HPDE6-E6E7 (cell line): ENCODE data around the gene OTOF.

Experiments used
- DNase-seq: peaks from one replicate; pipeline ENCODE4 v3.0.0; 2011; ENCODE audit warnings: missing footprints; ENCODE audit errors: extremely low spot score

The OTOF gene

GRCh38 chr2:26465981-26466471 lies 11.9 kb downstream of the OTOF start:
- DNase-seq = no peak

GRCh38 chr2:26465266-26465925 lies 12.5 kb downstream of the OTOF start:
- DNase-seq = no peak

- DNase-seq = no peak
Observed at GRCh38 chr2:26464390-26465265, 13.3 kb downstream of the OTOF start.

- DNase-seq = no peak
Observed at GRCh38 chr2:26463244-26464192, 14.4 kb downstream of the OTOF start.

- DNase-seq = peak; percentile 42
Observed at GRCh38 chr2:26462511-26463243, 15.2 kb downstream of the OTOF start.

DNA sequence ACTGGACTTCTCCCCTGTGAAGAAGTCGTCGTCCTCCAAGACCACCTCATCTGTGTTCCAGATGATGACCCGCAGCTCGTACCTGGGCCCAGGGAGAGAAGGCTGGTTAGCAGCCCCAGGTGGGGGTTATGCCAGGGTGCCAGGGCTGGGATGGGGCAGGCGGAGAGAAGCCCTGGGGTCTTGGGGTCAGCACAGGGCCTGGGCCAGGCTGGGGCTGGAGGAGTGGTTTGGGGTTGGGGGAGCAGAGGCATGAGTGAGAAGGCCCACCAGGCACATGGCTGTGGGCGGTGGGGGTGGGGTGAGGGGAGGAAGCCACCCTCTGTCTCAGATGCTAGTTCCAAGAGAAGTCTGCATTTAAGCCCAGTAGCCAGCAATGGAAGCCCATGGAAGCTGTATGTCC lies 15.8 kb downstream of the OTOF start:
- no peak for DNase-seq

DNA sequence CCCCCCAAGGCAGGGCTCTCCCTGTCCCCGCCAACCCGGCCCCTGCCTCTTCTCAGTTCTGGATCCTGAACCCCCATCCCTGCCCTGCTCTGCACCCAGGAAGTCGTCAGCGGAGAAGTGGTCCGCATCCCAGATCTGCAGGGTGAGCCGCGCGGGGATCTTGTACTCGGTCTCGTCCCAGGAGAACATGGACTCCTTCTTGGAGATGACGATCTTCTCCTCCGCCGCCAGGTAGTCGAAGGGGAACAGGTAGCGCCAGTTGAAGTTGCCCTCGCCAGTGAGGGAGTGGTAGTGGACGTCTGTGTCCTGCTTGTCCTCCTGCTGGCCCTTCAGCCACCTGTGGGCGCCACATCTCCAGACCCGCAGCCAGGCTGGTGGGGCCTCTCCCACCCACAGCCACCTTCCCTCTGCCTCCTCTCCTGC lies 16.3 kb downstream of the OTOF start:
- no peak for DNase-seq

DNA sequence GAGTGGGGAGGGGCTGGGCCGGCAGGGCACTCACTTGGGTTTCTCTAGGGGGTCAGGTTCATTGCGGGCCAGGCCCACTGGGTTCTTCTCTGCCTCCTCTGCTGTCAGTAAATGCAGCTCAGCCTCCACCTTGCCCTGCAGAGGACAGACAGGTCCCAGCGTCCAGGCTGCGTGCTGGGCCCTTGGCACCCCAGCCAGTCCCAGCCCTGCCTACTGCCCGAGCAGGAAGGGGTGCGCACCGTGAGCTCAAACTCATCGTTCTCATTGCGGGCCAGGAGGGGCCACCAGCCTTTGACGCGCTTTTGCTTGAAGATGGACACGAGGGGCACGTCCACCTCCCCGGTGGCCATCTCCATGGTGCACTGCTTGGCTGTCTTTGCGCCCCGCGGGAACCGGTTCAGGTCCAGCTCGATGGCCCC lies 17.3 kb downstream of the OTOF start:
- no peak for DNase-seq

GRCh38 chr2:26459991-26460612 lies 17.8 kb downstream of the OTOF start:
- DNase-seq = no peak

- no peak for DNase-seq
Observed at GRCh38 chr2:26458365-26459042, 19.4 kb downstream of the OTOF start.

DNA sequence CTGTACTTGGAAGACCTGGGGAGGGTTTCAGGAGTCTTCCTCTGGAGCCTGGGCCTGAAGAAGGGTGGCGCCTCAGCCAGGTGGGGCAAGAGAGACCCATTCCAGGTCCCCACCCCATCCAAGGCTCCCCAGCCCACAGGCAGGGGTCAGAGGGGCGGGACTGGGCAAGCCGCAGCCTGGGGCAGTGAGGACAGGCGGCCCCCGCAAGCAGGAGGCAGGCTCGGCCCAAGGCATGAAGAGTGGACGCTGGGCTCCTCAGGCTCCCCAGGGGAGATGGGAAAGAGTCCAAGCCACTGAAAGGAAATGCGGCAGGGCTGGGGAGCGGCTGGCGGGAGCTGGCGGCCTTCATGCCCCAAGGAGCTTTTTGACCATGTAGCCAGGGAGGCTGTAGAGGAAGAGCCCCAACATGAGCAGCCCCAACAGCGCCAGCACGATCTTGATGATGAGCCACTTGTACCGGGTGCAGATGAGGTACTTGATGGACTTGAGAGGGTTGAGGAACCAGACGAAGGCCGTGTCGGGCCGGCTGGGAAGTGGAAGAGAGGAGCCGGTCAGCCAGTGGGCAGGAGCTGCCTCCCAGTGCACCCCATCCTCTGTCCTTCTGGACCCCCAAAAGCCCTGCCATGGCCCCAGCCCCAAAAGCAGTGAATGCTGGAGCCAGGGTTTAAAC lies 20.1 kb downstream of the OTOF start:
- DNase-seq = no peak

- no peak for DNase-seq
Observed at GRCh38 chr2:26457251-26457666, 20.7 kb downstream of the OTOF start.

DNA sequence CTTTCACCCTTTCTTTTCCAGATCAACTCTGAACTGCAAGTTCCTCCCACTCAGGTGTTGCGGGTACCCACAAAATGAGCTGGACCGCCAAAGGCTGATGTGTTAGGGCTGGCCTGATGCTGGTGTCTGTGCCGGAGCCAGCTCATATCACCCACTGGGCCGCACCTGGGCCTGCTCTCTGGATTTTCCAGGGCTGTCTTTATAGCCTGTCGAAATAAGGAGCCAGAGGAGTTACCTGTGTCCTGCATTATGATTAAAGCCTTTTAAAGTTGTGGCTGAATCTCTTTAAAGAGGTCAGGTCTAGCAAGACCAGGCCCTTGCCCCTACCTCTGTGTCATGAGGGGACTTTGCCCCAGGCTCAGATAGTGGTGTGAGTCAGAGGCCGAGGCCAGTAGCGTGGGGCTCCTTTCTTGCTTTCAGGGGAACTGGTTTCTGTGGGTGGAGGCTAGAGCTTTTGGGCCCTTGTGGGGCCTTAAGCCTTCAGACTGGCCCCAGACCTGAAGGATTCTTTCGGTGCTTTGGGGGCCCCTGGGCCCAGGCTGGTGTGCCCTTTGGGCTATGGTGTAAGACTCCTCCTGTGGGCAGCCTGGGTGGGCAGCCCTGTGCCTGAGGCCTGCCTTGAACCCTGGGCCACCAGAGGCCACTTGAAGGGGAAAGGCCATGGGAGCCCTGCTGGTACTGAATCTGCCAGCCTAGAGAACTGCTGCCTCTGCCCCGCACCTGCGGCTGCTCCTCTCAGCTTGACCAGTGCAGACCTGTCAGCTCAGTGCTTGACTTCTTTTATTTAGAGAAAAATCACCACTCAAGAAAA lies 21.3 kb downstream of the OTOF start:
- peak; percentile 27 for DNase-seq

DNA sequence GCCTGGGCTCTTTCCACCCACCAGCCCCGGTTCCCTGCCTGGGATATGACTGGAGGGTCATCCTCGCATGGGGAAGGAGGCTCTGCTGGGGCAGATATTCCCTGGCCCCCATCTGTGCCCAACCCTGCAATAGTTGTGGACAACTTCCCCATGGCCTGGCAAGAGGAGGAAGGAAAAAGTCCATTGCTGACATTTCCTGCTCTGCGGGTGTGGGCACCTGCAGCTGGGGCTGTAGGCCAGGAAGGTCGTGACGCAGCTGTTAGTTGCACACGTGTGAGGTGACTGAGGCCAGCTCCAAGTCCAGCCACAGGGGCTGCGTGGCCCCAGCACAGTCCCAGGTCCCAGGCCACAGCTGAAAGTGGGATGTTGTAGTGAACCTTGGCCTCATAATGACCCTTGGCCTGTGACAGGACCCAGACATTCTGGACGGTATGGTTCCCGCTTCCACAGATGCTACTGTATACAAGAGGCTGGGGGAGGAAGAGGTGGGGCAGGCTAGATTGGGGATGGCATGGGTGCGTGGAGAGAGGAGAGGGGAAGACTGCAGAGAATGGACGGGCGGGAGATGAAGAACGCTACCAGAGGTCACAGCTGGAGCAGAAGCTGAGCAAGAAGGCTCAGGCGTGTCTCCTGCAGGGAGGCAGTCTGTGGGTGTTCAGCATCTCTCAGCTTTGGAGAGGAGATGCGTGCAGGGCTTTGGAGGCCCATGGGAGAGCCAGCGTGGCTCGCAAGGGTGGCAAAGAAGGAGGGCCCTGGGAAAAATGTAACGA lies 22.1 kb downstream of the OTOF start:
- no peak for DNase-seq

DNA sequence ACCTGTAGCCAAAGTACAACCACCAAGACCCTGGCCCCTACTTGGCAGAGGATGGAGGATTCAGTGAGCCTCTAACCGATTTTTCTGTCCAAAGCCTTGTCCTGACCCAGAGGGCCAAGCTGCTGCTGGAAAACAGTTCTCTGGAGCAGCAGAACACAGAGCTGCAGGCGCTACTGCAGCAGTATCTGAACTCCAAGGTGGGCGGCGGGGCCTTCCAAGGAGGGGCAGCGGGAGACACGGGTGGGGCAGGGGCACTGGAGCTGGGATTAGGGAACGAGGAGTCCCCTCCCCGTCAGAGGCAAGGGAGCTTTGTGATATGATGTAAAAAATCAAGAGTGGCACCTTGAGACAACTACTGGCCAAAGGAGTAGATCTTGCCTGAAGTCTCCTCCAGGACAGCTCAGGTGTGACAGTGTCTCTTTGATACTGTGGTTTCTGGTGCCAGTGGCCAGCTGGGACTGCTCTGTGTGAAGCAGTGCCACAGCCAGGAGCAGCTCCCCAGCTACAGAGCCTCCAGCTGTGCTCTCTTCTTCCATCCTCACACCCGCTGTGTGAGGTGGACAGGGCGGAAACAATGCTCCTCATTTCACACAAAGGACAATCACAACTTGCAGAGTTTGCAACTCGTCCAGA lies 22.8 kb downstream of the OTOF start:
- DNase-seq = no peak

GRCh38 chr2:26454561-26455001 lies 23.3 kb downstream of the OTOF start:
- DNase-seq = no peak
